HG03520 (cell line): ENCODE measurements around the gene KMT5C.

Experiments
- ATAC-seq: cut with Tn5 transposase; IDR thresholded peaks from one replicate; pipeline ENCODE4 v1.9.1; 2021; ENCODE audit warnings: mild to moderate bottlenecking, moderate library complexity; ENCODE audit not compliant: unreplicated experiment

Gene KMT5C

DNA sequence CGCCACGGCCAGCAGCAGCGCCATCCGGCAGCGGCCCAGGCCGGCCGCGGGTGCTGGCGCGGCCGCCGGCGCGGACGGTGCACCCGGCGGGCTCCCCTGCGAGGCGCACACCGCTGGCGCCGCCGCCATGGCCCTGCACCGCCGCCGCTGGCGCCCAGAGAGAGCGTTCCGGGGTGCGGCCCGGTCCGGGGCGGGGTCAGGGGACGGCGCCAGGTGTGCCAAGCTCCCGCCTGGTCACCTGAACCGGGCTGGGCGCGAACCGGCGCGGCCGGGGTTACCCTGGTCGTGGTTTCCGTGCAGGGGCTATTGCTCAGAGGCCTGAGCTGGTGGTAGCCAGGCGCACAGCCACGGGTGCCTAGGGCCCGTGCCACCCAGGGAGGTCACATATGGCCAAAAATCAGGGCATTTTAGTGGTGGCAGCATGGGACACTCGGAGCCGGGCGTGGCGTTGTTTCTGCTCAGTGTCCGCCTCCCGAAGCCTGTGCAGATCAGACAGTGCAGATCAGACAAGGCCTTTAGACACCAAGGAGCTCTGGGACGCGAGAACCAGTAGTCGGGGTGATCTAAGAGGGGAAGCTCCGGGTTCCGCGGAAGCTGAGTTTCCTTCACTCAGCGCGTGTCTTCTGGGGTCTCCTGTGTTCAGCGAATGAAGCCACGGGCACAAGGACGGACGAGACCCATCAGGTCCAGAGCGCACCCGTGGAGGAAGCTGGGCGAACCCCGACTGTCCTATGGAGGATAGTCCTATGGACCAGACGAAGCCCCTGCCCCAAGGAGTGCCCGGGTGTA, 44.6 kb downstream of the KMT5C start, which contains the start of gene TMEM238:
TMEM238 (minus strand) TSS at position 162 of the 789 bp plus-strand sequence; CDS start at position 129, 33 bp downstream.
- no peak for ATAC-seq

DNA sequence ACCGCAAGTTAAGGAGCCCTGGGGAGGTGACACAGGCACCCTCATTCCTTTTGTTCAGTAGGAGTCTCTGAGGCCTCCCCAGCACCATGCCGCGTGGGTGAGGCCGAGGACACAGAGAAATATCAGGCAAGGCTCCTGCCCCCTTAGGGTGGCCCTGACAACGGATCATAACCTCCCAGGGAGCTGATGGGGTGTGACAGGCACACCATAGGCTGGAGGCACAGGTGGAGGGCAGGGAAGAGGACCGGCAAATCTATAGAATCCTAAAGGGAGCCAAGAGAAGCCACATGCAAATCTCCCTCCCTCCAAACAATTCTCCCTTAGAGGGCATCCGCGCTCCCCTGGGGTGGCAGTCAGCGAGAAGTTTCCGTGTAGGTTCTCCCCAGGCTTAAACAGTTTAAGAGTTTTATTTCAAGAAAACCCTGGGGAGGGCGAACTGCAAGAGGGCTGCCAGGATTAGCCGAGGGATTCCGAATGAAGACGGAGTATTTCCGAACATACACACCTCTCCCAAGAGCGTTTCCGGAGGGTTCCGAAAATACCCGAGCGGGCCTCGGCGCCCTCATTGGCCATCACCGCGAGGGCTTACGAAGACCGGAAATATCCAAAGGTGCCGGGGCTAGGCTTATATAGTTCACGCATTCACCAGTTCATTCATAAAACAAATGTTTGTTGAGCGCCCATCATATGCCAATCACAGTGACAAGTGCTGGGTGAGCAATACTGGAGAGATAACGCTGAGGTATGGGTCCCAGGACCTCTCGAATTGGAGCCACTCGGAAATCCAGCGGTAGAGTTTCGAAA, 45.4 kb downstream of the KMT5C start:
- peak; percentile 47 for ATAC-seq

DNA sequence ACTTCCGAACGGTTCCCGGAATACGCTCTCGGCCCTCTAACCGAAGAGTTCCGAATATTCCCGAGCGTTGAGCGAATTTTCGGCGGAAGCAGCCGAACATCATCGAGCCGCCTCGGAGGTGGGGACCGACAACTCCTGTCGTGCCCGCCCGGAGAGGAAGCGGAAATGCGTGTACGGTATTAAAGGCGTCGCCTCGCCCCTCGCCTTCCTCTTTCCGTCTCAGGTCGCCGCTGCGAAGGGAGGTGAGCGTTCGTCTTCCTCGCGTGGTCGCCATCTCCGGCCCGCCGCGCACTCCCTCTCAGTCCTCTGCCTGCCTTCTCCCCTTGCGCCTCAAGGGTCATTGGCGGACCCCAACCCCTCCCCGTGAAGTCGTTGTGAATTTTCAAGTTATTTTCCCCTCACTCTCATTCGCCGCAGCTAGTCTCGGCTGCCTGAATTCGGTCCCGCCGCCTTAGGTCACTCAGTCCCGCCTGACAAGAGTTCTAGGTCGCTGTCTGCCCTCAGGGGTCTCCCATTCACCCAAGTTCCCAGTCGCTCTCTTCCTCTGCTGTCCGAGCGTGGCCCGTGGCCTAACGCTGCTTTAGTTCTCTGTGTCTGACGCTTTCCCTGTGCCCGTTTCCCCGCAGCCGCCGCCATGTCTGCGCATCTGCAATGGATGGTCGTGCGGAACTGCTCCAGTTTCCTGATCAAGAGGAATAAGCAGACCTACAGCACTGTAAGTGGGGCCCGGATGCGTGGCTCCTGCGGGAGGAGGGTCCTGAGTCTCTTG, 46.2 kb downstream of the KMT5C start, which contains the start of gene RPL28:
RPL28 (plus strand) TSS at position 209 of the 769 bp plus-strand sequence; CDS start at position 635, 426 bp downstream.
- ATAC-seq: peak; percentile 59

DNA sequence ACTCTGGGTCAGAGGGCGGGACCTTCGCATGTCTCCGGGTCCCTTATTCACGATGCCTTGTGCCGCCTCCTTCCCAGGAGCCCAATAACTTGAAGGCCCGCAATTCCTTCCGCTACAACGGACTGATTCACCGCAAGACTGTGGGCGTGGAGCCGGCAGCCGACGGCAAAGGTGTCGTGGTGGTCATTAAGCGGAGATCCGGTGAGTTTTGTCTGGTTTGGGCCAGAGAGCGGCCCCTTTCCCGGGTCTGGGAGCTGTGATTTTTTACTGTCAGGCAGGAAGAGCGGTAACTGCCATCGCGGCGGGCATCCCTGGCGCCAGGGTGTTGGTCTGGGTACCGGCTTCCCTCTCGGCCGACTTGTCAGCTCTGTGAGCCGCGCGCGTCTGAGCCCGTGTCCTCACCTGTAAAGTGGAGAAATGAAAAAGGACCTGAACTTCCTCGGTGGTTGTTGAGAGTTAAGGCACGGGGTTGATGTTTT, 46.9 kb downstream of the KMT5C start:
- ATAC-seq: no peak

DNA sequence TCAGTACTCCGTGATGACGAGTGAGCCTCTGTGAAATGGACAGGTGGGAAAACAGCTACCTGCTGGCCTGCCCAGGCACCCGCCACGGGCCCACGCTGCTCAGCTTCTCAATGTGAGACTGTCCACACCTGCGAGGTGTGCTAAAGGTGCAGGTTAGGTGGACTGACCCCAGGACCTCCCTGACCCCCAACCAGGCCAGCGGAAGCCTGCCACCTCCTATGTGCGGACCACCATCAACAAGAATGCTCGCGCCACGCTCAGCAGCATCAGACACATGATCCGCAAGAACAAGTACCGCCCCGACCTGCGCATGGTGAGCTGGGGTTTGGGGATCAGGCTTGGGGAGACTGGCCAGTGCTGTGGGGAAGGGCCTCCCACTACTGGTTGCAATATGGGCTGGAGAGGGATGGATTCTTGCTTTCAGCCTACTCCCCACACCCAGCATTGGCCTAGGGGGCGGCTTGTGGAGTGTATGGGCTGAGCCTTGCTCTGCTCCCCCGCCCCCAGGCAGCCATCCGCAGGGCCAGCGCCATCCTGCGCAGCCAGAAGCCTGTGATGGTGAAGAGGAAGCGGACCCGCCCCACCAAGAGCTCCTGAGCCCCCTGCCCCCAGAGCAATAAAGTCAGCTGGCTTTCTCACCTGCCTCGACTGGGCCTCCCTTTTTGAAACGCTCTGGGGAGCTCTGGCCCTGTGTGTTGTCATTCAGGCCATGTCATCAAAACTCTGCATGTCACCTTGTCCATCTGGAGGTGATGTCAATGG, 48.2 kb downstream of the KMT5C start:
- no peak for ATAC-seq

DNA sequence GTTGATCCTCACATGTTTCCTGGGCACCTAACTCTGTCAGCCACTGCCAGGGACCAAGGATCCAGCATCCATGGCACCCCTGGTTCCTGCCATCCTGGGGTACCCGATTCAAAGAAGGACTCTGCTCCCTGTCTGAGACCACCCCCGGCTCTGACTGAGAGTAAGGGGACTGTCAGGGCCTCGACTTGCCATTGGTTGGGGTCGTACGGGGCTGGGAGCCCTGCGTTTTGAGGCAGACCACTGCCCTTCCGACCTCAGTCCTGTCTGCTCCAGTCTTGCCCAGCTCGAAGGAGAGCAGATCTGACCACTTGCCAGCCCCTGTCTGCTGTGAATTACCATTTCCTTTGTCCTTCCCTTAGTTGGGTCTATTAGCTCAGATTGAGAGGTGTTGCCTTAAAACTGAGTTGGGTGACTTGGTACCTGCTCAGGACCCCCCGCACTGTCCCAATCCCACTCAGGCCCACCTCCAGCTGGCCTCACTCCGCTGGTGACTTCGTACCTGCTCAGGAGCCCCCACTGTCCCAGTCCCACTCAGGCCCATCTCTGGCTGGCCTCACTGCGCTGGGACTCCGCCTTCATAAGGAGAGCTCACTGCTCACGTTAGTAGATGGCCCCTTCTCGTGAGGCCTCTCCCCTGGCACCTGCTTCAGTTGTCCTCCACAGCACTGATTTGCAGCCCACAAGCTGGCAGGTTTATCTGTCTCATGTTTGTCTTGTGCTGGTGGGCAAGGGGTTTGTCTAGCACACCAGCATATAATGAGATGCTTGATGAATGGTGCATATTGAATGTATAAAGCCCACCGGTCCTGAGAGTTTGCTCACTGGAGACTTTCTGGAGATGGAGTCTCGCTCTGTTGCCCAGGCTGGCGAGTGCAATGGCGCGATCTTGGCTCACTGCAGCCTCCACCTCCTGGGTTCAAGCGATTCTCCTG, 50.0 kb downstream of the KMT5C start:
- no peak for ATAC-seq

DNA sequence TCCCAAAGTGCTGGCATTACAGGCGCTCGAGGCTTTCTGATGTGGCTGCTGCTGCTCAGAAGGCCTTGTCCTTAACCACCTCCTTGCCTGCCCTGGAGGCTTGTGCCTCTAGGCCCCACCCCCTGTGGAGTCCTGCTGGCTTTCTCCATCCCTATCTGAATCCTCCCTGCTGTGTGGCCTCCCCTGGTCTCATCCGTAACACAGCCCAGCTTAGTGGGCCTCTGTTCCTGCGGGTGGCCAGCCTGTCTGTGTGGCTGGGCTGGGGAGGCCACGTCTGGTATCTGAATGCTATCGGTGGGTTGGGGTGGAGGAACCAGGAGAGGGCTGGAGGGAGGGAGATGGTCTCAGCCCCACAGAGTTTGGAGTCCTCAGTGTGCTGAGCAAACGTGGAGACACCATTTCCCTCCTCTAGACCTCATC, 50.8 kb downstream of the KMT5C start:
- no peak for ATAC-seq

DNA sequence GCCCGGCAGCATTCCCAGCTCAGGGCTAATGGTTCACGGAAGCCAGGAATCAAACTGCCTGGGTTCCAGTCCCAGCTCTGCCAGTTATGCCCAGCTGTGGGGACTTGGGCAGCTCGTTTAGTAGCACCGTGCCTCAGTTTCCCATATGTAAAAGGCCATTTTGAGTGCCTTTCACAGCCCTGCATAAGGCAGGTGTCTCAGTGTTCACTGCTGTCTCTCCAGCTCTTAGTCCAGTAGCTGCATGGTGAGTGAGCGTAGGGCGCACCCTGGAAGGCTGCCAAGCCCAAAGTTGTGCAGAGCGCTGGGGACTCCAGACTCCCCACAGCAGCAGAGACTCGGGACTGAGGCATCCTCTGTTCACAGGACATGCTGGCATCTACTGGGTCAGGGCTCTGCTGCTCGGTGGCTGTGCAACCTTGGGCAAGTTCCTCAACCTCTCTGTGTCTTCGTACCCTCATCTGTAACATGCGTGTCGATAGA, 51.6 kb downstream of the KMT5C start:
- no peak for ATAC-seq

DNA sequence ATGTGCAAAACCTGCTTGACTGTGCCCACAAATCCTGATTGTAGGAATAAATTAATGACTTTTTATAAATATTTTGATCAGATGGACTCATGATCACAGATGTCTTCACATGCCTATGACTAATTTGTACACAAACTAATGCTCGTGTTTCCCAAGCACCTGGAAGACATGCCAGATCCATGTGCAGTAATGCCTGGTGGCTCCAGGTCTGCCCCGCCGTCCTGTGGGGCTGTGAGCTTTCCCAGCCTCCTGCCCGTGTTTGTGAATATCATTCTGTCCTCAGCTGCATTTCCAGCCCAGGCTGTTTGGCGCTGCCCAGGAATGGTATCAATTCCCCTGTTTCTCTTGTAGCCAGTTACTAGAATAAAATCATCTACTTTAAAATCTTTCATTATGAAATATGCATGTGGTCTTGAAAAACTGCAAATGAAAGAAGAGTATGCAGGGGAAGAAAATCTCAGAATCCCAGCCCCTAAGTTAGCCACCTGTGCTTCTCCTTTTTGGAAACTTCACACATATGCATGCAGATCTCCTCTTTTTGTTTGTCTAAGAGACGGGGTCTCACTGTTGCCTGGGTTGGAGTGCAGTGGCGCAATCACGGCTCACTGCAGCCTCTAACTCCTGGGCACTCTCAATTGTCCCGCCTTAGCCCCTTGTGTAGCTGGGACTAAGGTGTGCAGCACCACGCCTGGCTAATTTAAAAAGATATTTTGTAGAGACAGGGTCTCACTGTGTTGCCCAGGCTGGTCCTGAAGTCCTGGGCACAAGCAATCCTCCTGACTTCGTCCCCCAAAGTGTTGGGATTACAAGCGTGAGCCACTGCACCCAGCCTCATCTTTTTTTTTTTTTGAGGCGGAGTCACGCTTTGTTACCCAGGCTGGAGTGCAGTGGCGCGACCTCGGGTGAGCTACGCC, 52.3 kb downstream of the KMT5C start:
- ATAC-seq: no peak

DNA sequence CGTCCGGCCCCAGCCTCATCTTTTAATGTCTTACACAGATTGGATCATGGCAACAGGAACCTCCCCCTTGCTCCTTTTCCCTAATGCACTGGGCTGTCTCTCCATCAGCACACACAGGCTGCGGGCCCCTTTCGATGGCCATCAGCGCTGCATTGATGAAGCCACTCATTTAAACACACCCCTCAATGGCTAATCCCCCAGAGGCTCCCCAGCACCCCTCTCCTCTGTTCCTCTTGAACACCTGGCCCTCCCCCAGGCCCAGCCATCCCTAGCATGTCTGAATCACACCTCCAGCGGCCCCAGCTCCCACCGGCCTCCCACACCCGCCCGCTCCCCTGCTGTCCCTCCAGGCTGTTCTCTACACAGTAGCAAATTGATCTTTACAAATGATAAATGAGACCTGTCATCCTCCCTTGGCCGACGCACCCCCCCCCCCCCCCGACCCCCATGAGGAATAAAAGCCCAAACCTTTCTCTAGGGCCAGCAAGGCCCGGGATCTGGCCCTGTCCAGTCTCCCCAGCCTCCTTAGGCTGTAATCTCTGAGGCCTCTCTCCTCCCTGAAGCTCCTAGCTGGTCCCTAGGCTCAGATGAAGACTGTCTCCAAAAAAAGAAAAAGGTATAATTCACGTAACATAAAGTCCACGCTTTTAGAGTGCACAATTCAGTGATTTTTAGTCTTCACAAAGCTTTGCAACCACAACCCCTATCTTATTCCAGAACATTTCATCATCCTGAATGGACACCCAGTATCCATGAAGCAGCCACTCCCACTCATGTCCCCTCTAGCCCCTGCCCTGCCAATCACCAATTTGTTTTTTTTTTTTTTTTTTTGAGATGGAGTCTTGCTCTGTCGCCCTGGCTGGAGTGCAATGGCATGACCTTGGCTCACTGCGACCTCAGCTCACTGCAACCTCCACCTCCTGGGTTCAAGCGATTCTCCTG, 53.4 kb downstream of the KMT5C start:
- ATAC-seq: no peak
